Activated T-cell treated with anti-CD3 and anti-CD28 coated beads, Interleukin-2, amount 50 U/mL, for 72 hours (primary cell): ENCODE data around the gene GJC2. TPM values are rescaled to one million over a fixed set of nuclear protein-coding genes. Genes with fewer than 3 reads are reported as not detected.

ENCODE experiments used
- ATAC-seq, 2 donors: fragments of 150-1000 bp; cut with Tn5 transposase; replicated peaks in 1 of 2; 2 replicates each; pipeline ENCODE4 v1.10.0; 2021; ENCODE audit warnings: moderate library complexity in 2 of 2, mild to moderate bottlenecking in 1 of 2
- DNase-seq, 2 donors: peaks; one replicate each; pipeline ENCODE4 v3.0.0; 2021 to 2022; ENCODE audit warnings: mixed read lengths in 1 of 2
- H3K27ac Mint-ChIP-seq: one replicate; pipeline ENCODE4 v1.8.0; 2022; ENCODE audit warnings: mild to moderate bottlenecking, moderate library complexity, mixed read lengths
- H3K27me3 Mint-ChIP-seq: one replicate; pipeline ENCODE4 v1.8.0; 2022; ENCODE audit warnings: low read depth, mixed read lengths
- H3K36me3 Mint-ChIP-seq, 2 donors: one replicate each; pipeline ENCODE4 v1.8.0; 2022; ENCODE audit warnings: mixed read lengths in 2 of 2, mild to moderate bottlenecking in 1 of 2; ENCODE audit not compliant: insufficient read depth in 2 of 2
- H3K4me1 Mint-ChIP-seq: one replicate; pipeline ENCODE4 v1.8.0; 2022; ENCODE audit warnings: low read depth, mixed read lengths
- H3K4me3 Mint-ChIP-seq, 2 donors: one replicate each; pipeline ENCODE4 v1.8.0; 2022; ENCODE audit warnings: mild to moderate bottlenecking in 2 of 2, mixed read lengths in 2 of 2, moderate library complexity in 2 of 2
- H3K9me3 Mint-ChIP-seq, 2 donors: one replicate each; pipeline ENCODE4 v1.8.0; 2022; ENCODE audit warnings: mixed read lengths in 2 of 2
- total RNA-seq, 2 donors: library from RNA; stranded (reverse); gene quantifications; one replicate each; pipeline ENCODE4 v1.2.3, GENCODE V29; 2022

The GJC2 gene
- total RNA-seq, 2 donors from 2014 or later, result 0.77 to 0.93 TPM

DNA sequence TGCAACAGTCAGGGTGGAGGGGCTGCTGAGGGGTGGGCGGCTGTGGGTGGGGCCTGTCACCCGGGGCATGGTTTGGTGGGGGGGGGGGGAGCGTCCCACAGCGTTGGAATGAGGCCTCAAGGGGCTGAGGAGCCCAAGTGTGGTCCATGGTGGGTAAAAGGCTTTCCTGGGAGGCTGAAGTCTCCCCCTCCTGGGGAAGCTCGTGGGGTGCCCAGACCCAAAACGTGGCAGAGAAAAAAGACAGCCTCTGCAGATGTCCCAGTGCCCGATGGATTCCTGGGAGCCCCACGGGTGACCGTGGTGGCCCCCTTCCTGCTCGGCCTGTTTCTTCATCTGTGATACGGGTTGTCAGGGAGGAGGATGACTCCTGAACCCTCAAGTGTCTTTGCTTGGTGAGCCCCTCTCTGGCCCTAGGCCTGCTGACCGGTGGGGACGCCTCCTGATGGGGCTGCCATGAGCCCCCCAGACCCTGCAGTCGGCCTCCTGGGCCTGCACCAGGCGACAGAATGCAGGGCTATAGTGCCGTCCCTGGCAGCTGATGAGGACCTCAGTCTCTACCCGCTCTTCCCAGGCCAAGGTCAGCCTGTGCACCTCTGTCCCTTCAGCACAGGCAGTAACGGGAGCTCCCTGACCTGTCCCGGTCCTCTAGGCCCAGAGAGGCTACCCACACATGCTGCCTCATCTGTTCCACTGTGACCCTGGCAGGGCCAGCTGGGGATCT is 59.3 kb downstream of the GJC2 start:
- no peak for DNase-seq
- H3K27ac Mint-ChIP-seq, result no peak overlapping the region
- H3K27me3 Mint-ChIP-seq, result peaks cover 7% of the 10 kb centered on the region
- ATAC-seq, result no peak
- no peaks in the 10 kb centered on the region for H3K9me3 Mint-ChIP-seq
- H3K36me3 Mint-ChIP-seq, result no peaks in the 10 kb centered on the region
- no peaks in the 10 kb centered on the region for H3K4me1 Mint-ChIP-seq
- H3K4me3 Mint-ChIP-seq, result no peak overlapping the region

Other genes with a start within 250 kb of the GJC2 start
- gene WNT9A, start 202.0 kb upstream of the GJC2 start, total RNA-seq, result under 1 TPM in 1 of 2 donors, not detected in 1; 0.28 TPM
- not detected for gene WNT3A, start 142.9 kb upstream of the GJC2 start, total RNA-seq
- gene ARF1, start 67.2 kb upstream of the GJC2 start, total RNA-seq, result 100 to 1,000 TPM; 327 to 369 TPM
- 10 to 100 TPM; 18.2 to 27.3 TPM for gene C1orf35, start 46.6 kb upstream of the GJC2 start, total RNA-seq
- 10 to 100 TPM; 36.1 to 36.7 TPM for gene MRPL55, start 40.6 kb upstream of the GJC2 start, total RNA-seq
- gene GUK1, start 9.7 kb upstream of the GJC2 start, total RNA-seq, result 100 to 1,000 TPM; 130 to 148 TPM
- gene IBA57, start 15.9 kb downstream of the GJC2 start, total RNA-seq, result 1 to 10 TPM; 9.1 TPM
- gene OBSCN, start 58.1 kb downstream of the GJC2 start, total RNA-seq, result 10 to 100 TPM; 25.0 to 27.7 TPM